Measurements from ENCODE around the gene OOSP1. TPM values are rescaled to one million over a fixed set of nuclear protein-coding genes. Genes with fewer than 3 reads are reported as not detected.

The OOSP1 gene
- total RNA-seq, 1 donor from 2014 or later: not detected

- H3K9me3 Mint-ChIP-seq: peaks cover 2% of the 10 kb centered on the region
- no peak for ATAC-seq (ENCODE audit: low read depth)
- H3K4me3 Mint-ChIP-seq: no peak overlapping the region
- no peak overlapping the region for H3K27ac Mint-ChIP-seq
- no peak for TF ChIP-seq CTCF (IDR thresholded peaks at IDR 0.05)
- CTCF ChIA-PET: no interaction called here
- H3K36me3 Mint-ChIP-seq (ENCODE audit: low read depth): no peaks in the 10 kb centered on the region
- POLR2A ChIA-PET: no interaction called here
- intact Hi-C loops (cut with micrococcal nuclease): no loop called here
- no peak for DNase-seq
- peaks cover 2% of the 10 kb centered on the region for H3K4me1 Mint-ChIP-seq
- peaks cover 14% of the 10 kb centered on the region for H3K27me3 Mint-ChIP-seq
Measured at GRCh38 chr11:59941091-59941490, 2.9 kb downstream of the OOSP1 start.

GRCh38 chr11:59943997-59944714 lies 5.9 kb downstream of the OOSP1 start:
- ChIA-PET CTCF (no interaction called here), POLR2A (no interaction called here)
- H3K36me3 Mint-ChIP-seq (ENCODE audit: low read depth): no peaks in the 10 kb centered on the region
- H3K27me3 Mint-ChIP-seq: peaks cover 20% of the 10 kb centered on the region
- intact Hi-C loops (cut with micrococcal nuclease): no loop called here
- peaks cover 2% of the 10 kb centered on the region for H3K4me1 Mint-ChIP-seq
- no peak for DNase-seq
- TF ChIP-seq CTCF (IDR thresholded peaks at IDR 0.05): no peak
- H3K4me3 Mint-ChIP-seq: no peak overlapping the region
- ATAC-seq (ENCODE audit: low read depth): no peak
- peaks cover under 1% of the 10 kb centered on the region for H3K9me3 Mint-ChIP-seq
- no peak overlapping the region for H3K27ac Mint-ChIP-seq

- CTCF ChIA-PET: no interaction called here
- Mint-ChIP-seq H3K4me1 (peaks cover 2% of the 10 kb centered on the region), H3K27me3 (peaks cover 20% of the 10 kb centered on the region), H3K4me3 (no peak overlapping the region), H3K36me3 (ENCODE audit: low read depth) (no peaks in the 10 kb centered on the region), H3K27ac (no peak overlapping the region), H3K9me3 (no peaks in the 10 kb centered on the region)
- intact Hi-C loops (cut with micrococcal nuclease): no loop called here
- TF ChIP-seq CTCF (IDR thresholded peaks at IDR 0.05): no peak
- DNase-seq (no peak), ATAC-seq (ENCODE audit: low read depth) (no peak)
- POLR2A ChIA-PET: no interaction called here
Measured at GRCh38 chr11:59944720-59945119, 6.5 kb downstream of the OOSP1 start.

- no peak overlapping the region for H3K4me3 Mint-ChIP-seq
- H3K27me3 Mint-ChIP-seq: peaks cover 5% of the 10 kb centered on the region
- ATAC-seq (ENCODE audit: low read depth): no peak
- TF ChIP-seq CTCF (IDR thresholded peaks at IDR 0.05): no peak
- H3K9me3 Mint-ChIP-seq: no peaks in the 10 kb centered on the region
- no peak overlapping the region for H3K27ac Mint-ChIP-seq
- no peaks in the 10 kb centered on the region for H3K4me1 Mint-ChIP-seq
- intact Hi-C loops (cut with micrococcal nuclease): no loop called here
- DNase-seq: no peak
- ChIA-PET POLR2A (no interaction called here), CTCF (no interaction called here)
- H3K36me3 Mint-ChIP-seq (ENCODE audit: low read depth): no peaks in the 10 kb centered on the region
Measured at GRCh38 chr11:59953463-59954218, 15.4 kb downstream of the OOSP1 start.

- CTCF ChIA-PET: no interaction called here
- no peak for TF ChIP-seq CTCF (IDR thresholded peaks at IDR 0.05)
- Mint-ChIP-seq H3K36me3 (ENCODE audit: low read depth) (no peaks in the 10 kb centered on the region), H3K9me3 (no peaks in the 10 kb centered on the region), H3K4me3 (no peak overlapping the region), H3K27me3 (peaks cover 9% of the 10 kb centered on the region), H3K27ac (no peak overlapping the region), H3K4me1 (no peaks in the 10 kb centered on the region)
- intact Hi-C loops (cut with micrococcal nuclease): no loop called here
- POLR2A ChIA-PET: no interaction called here
- DNase-seq (no peak), ATAC-seq (ENCODE audit: low read depth) (no peak)
Measured at GRCh38 chr11:59954219-59954847, 16.1 kb downstream of the OOSP1 start.

Measured in activated B cell treated with CpG ODN at 0.5 μM for 24 hours (primary cell).